Dedifferentiated amniotic fluid mesenchymal stem cell (primary cell): ENCODE measurements around the gene ACTN4.

Experiments
- DNase-seq: peaks from one replicate; pipeline ENCODE4 v3.0.0-alpha.2; 2016; ENCODE audit errors: extremely low spot score

The ACTN4 gene

DNA sequence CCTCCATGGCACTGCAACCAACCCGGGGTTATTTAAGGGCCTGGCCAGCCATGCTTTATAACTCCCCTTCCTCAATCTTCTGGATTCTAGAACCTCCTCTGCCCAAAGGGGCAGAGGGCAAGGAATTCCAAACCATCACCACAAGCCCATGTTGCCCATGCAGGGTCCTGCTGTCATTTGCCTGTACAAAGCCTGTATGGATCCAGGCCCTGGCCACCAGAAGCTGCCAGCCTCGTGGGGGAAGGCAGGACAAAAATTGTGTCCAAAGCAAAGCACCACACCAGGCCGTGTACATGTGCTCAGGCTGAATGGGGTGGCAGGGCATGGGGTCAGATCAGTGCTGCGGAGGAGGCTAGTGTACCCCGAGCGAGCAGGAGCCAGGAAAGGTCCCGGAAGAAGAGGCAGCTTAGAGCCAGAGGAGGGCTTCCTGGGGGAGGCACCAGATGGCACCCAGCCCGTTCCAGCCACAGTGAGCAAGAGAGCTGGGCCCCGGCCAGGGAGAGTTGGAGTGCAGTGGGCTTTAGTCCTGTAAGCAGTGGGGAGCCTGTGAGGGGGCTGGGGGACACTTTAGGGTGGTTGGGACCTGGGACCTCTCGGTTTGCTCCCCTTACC is 61.1 kb downstream of the ACTN4 start:
- DNase-seq, result no peak

DNA sequence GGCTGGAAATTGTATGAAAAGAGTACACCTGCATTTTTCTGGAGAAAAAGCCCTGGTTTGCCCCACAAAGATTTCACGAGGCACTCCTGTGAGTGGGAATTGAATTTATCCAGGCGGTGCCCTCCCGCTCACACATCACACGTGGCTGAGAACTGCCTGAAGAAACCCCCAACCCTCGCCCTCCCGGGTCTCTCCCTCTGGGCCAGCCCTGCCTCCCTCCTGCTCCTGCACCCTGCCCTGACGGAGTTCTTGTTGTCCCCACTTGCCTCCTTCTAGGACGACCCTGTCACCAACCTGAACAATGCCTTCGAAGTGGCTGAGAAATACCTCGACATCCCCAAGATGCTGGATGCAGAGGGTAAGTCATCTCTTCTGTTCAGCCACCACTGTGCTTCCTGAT is 61.7 kb downstream of the ACTN4 start:
- DNase-seq, result no peak

DNA sequence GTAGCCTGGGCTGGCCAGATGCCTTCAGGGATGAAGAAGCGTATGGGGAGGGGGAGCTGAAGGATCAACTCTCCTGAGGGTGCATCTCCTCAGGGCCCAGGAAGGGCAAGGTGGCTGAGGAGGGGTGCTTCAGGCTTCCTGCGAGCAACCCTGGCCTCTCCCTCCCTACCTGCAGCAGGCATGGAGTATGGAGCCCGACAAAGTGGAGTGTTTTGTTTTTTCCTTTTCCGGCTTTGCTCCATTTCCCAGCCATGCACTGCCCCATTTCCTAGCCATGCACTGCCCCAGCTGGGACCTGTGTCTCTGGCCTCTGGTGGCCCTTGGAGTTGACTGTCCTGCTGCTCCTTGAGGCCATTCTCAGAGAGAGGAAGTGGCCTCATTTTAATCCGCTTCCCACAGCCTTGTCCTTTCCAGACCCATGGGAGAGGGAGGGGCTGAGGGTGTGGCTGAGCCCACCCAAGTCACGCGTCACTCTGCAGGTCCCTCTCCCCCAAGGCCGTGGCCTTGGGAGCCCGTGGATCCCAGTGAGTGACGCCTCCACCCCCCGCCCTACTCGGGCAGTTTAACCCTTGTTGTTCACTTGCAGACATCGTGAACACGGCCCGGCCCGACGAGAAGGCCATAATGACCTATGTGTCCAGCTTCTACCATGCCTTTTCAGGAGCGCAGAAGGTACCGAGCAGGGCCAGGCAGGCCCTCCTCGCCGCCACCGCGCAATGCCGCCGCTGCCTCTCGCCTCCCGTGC is 62.4 kb downstream of the ACTN4 start:
- no peak for DNase-seq

DNA sequence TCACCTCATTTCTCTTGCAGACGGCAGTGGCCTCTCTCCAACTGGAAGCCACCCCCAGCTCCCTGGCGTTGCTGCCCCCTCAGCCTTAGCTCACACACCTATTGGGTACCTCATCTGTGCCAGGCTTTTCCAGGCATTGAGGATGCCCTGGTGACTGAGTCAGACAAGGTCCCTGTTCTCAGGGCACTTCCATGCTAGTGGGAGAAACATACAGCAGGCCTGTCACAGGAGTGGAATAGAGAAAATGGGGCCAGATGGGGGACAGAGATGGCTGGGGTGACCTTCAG is 62.9 kb downstream of the ACTN4 start:
- no peak for DNase-seq

DNA sequence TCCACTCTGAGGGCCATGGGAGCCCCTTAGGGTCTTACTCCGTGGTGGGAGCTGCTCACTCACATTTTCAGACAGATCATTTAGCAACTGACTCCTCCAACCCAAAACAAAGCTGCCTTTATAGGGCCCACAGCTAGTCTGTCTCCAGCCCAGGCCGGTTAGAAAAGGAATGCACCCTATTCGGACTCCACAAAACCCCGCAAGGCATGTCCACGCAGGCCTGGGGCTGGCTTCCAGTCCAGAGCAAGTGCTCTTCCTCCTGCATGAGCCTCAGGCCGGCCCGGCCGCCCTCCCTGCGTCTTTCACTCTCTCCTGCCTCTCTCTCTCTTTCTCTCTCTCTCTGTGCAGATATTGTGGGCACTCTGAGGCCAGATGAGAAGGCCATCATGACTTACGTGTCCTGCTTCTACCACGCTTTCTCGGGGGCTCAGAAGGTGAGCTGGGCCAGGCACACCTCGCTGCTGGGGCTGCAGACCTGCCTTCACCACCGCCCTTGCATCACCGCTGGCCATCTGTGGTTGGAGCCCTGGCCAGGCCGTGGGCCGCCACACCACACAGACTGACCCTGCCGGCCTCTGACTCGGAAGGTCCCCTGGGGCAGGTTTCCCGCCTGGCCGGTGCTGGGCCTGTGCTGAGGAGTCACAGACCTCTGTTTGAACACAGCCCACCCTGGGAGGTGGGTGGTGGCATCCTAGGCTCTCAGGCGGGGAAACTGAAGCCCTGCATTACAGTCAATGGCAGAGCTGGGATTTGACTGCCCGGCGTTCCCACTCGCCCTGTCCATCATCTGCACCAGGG is 63.7 kb downstream of the ACTN4 start:
- DNase-seq, result no peak

DNA sequence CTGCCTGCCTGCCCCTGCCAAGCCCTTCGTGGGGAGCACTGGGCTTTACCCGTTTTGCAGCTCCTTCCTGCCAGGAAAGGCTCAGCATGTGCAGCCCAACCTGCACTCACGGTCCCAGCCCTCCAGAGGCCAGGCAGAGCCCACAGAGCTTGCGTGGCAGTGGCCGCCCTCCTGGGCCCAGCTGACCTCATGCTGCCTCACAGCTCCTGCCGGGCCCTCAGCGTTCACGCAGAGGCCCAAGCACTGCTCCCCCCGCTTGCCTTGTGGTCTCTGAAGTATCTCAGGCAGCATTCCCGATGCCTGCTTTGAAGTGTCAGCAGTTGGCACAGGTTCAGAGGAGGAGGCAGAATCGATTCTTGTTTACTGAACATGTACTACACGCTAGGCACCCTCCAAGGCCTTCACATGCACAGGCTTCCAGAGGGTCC is 64.3 kb downstream of the ACTN4 start:
- no peak for DNase-seq

DNA sequence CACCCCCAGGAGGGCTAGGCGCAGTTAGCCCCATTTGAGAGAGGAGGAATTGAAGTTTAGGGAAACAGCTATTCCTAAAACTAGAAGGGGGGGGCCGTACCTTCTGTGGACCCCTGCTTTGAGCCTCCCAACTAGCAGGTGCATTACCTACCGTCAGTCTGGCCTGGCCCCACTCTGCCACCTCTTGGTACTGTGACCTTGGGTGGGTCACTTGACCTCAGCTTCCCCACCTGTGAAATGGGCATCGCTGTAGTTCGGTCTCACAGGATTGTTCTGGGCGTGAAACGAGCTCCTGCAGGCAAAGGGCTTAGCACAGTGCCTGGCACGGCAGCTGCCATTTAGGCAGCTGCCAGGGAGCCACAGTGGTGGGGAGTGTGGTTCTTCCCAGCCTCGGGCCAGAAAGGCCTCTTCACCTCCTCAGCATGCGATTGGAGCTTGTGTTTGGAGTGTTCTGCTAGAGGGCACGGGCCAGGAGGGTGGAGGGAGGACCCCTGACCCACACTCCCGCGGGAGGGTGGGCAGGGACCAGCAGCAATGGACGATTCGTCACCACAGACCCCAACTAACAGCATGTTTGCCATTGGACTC is 64.8 kb downstream of the ACTN4 start:
- DNase-seq, result no peak

DNA sequence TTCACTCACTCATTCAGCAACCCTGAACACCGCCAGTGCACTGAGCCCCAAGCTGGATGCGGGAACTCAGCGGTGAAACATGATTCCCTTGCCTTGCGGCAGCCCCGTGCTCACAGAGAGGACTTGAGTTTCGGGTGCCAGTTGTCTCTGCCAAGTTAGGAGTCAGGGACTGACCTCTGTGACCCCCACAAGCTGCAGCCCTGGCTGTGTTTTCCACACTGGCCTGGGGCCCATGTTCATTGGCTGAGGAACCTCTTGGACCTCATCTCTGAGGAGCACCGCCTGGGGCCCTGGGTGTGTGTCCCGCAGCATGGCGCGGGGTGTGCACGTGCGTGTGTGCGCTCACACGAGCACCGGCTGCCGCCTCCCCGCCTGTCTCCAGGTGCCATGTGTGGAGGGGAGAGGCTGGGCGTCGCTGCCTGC is 65.8 kb downstream of the ACTN4 start:
- DNase-seq, result no peak

DNA sequence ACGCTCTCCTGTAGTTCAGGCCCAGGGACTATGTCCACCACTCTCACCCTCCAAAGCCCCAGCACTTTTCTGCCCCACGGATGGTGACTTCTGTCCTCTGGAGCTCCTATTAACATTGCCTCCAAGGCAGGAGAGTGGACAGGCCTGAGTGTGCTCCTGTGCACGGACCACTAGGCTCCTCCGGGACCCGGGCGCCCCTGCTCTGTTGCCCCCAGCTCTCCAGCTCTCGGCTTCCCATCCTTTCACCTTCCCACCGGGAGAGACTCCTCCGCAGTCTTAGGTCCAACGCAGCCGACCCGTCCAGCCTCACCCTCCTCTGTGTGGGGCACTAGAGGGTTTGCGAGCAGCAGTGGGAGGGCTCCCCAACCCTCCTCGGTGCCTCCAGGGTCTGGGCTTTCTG is 66.4 kb downstream of the ACTN4 start:
- no peak for DNase-seq

DNA sequence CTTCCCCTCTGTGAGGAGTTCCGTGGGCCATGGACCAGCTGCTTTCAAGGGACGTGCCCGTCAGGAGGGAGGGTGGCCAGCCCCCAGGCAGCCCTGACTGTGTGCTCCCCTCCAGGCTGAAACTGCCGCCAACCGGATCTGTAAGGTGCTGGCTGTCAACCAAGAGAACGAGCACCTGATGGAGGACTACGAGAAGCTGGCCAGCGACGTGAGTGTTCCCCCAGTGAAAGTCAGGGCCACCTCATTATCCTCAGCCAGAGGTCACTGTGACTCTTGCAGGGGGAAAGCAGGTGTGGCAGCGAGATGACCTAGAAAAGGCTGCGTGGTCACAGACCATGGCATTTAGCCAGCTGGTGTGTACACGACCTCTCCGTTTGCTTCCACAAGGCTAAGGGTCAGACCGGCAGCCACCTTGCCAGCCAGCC is 66.9 kb downstream of the ACTN4 start:
- DNase-seq, result no peak

DNA sequence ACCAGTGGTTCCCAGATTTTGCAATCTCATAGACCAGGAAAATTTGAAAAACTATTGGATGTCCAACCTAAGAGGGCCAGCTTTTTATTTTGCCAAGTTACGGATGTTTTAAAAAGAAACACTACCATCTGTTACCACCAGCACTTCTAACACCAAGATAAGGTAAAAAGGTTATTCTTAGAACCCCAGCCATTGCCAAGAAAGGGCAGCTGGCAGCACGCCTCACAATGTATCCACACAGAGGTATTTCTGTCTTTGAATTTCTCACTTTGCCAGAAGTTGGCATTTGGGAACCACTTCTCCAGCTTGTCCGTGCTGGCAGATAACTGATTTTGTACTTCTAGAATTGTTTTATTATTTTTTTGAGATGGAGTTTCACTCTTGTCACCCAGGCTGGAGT is 68.1 kb downstream of the ACTN4 start:
- DNase-seq, result no peak

DNA sequence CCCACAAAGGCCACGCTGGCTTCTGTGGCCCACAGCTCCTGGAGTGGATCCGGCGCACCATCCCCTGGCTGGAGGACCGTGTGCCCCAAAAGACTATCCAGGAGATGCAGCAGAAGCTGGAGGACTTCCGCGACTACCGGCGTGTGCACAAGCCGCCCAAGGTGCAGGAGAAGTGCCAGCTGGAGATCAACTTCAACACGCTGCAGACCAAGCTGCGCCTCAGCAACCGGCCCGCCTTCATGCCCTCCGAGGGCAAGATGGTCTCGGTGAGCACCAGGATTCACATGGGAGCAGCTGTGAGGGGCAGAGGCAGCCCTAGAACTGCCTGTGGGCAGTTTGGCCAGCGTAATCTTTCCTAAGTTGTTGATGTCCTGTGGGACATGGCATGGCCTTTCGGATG is 69.6 kb downstream of the ACTN4 start:
- no peak for DNase-seq

DNA sequence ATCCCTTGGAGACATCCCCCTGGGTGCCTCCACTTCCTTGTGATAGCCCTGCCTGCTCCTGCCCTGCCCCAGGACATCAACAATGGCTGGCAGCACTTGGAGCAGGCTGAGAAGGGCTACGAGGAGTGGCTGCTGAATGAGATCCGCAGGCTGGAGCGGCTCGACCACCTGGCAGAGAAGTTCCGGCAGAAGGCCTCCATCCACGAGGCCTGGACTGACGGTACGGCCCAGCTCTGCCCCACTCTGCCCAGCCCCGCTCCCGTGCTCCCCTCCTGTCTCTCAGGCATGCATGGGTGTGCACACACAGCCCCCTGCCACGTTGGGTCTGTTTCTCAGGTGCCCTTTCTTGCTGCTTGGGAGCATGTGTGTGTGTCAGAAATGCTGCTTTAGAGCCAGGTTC is 70.4 kb downstream of the ACTN4 start:
- no peak for DNase-seq

DNA sequence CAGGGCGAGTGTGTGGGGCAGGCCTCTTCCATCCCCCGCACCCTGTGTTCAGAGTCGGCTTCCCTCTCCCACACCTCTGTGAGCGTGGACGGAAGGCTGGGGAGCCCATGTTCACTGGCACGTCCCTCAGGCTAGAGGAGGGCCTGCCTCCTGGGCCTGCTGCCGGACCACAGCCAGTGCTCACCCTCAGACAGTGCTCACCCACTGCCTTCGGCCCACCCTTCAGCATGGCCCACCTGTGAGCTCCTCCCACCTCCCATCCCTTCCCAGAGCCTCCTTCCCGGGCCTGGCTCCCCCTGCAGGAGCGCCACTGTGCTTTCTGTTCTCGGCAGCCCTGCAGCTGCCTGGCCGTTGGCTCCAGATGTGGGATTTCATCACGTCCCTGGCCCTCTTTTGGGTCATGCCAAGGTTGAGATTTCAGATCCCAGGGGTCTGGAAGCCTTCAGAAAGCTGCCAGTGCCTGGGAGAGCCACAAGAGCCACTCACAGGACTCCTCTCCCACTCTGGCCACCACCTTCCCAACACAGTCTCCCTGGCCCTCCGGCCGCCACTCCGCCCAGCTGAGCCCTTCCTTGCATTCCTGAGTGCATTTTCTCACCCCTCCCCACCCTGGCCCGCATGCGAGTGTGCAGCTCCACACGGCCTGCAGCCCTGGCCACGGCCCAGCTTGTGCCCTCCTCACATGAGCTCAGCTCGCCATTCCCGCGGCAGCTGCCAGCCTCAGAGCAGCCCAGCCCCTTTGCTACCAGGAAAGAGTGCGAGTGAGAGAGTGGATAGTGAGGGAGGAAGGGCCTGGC is 71.5 kb downstream of the ACTN4 start:
- no peak for DNase-seq

DNA sequence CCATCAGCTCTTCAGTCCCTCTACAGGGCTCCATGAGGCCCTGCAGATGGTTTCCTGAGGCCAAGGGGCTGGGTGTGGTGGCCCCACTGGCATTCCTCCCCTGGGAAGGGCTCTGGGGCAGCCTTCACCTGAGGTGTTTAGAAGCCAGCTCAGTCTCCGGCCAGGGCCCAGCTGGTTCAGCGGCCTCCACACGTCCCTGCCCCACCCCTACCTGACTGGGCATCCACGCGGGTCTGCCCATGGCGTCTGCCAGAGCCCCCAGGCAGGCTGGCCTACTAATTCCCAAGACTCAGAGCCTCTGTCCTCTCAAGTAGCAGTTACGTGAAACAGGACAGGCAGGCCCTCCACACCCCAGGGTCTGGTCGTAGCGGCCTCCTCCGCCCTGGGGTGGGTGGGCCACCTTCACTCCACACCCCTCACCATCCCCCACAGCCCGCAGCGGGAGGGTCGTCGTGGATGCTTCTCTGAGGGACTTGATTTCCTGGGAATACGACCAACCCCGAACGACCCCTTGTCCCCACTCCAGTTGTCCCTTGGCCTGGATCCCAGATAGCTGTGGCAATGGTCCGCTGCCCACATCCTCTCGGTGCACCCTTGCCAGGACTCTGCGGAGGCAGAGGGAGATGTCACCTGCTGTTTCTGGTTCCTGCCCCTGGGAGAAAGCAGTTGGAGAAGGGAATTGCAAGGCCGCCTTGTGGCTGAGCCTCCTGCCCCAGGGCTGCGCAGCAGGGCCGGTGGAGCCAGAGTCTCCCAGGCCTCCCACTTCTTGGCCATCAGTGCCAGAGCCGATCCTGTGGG is 72.5 kb downstream of the ACTN4 start:
- DNase-seq, result no peak

DNA sequence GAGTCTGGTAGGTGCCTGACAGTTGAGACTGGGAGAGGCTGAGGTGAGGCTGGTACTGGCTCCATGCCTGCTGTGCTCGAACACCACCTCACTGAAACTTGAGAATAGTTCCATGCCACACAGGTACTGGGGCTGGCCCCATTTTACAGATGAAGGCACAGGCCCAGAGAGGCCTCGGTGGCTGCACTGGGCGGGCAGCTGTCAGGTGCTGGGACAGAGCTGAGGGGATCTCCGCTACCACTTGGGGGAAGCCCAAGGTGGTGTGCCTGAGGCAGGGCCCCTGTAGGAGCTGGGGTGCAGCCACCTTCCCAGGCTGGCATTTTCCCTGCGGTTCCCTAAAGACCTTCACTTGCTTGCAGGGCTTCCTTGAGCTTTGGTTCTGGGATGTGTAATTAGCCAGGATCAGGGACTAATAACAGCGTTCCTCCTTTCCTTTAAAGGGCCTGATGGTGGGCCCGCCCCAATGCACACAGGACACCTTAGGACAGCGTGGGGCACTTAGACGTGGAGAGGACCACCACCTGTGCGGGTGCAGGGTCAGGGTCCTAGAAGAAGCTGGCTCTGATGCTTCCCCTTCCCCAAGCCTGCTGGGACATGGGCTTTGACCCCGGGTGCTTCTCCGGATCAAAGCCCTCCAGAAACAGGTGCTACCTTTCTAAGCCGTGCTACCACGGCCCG is 73.2 kb downstream of the ACTN4 start:
- no peak for DNase-seq

DNA sequence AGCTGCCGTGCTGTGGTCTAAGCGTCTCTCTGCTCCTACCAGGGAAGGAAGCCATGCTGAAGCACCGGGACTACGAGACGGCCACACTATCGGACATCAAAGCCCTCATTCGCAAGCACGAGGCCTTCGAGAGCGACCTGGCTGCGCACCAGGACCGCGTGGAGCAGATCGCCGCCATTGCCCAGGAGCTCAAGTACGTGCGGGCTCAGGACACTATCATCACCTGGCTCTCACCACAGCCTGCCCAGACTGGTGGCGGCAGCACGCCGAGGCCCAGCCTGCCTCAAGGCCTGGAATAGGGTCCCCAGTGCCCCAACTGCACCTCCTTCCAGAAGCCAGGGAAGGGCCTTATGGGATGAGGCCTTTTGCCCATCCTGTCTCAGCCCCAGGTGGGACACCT is 74.0 kb downstream of the ACTN4 start:
- no peak for DNase-seq

DNA sequence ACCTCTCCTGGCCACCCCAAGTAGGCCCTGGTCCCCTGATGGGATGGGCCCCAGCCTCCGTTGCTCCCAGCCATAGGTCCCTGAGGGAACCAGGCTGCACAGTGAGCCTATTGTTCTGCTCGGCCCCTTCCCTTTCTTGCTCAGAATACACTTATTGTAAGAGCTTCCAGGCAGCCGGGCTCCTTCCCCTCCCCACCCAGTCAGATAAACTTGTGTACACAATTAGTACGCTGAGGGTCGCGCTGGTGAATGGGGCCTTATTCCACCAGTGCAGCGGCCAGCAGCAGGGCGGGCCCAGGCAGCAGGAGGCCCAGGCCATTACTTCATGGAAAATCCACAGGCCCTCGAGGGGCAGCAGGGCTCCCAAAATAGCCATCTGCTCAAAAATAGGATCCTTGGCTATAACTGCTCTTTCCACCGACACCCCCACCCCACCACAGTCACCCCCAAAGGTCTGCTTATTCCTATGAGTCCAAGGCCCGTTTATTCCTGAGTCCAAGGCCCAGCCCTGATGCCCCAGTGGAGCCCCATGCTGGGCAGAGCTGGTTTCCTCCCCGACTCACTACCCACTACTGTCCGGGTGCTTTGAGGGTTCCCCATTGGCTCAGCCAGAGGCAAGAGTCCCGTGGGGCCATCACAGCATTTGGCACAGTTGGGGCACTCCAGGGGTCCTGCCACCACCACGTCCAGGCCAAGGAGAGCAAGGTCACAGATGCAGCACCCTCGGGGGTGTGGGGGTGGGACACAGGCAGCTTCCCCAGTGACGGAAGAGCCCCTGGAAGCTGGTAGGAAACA is 74.7 kb downstream of the ACTN4 start:
- no peak for DNase-seq

DNA sequence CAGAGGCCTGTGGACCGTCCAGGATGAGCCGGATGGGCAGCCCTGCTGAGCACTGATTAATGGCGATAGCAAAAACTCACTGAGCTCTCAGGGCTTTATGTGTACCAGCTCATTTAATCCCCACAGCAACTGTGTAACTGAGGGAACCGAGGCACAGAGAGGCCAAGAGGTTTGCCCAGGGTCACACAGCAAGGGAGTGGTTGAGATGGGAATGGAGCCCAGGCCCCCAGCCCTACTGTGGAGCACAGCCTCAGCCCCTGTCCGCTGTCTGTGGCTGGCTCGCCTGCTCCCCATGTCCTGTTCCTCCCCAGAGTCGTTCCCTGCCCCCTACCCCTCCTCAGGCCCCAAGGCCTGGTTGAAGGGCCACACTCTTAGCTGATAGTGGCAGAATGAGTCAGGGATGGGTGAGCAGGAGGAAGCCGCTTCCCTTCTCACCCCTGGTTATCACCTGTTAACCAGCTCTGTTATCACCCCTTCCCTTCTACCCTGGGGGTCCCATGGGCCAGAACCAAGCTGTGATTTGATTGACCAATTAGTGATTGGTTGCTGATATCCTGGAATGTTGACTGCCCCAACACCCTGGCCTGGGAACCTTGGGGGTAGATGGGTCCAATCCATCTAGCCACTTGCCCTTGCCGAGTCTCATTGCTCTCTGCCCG is 75.6 kb downstream of the ACTN4 start:
- DNase-seq, result no peak
